GM19035 (cell line): ENCODE measurements around the gene PPT2.
"Not testable (repeated sequence)": the region's sequence is repeated elsewhere in the genome, so short reads cannot be mapped to it uniquely, and the experiment has no call there.

Experiments used
- ATAC-seq: cut with Tn5 transposase; IDR thresholded peaks from one replicate; pipeline ENCODE4 v1.9.1; 2021; ENCODE audit not compliant: unreplicated experiment

PPT2 gene

DNA sequence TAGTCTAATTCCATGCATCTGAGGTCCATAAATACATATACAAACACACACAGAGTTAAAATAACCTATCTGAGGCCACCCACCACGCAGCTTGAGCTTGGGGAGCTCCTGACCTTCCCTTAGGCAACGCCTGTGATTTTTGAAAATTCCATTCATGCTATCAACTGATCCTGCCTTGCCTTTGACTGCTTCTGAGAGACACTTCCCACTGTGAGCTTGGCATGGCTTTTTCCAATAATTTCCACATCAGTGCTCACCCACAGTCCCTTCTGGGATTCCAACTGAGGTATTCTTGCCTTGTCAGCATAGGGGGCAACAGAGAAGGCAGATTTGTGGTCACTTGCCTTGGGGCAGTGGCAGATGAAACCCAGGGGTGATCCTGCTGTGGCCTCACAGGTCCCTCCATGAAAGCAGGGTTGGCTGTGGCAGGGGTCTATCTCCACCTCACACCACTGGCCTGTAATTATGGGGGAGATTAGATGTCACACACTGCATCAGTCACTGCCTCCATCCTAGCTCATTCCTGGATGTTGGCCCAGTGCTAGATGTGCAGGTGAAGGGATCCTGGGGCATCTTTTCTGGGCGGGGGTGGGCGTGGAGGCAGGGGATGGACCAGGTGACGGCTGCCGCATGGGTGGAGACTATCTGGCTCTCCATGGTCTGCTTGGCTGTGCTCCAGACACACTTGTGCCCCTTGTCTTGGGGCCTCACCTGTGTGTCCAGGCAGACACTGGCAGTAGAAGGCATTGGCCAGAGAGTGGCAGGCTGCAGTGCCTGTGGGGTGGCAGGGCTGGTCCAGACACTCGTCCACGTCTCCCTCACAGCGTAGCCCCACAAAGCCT, 49.7 kb downstream of the PPT2 start:
- no peak for ATAC-seq

DNA sequence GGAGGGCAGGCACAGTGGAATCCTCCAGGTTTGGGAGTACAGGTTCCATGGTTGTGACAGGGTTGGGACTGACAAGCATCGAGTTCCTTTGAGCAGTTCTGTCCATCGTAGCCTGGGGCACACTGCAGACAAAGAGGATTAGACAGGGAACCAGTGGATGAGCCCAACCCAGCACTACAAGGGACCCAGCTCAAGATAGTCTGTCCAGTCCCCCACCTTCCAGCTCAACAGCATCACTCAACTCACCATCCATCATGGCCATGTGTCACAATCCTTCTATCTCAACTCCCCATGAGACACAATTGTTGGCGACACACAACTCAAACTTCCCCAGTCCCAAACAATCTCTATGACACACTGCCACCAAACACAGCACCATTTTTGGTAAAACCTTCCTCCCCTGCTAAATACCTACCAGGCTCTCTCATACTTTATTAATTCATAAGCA, 50.4 kb downstream of the PPT2 start:
- no peak for ATAC-seq

DNA sequence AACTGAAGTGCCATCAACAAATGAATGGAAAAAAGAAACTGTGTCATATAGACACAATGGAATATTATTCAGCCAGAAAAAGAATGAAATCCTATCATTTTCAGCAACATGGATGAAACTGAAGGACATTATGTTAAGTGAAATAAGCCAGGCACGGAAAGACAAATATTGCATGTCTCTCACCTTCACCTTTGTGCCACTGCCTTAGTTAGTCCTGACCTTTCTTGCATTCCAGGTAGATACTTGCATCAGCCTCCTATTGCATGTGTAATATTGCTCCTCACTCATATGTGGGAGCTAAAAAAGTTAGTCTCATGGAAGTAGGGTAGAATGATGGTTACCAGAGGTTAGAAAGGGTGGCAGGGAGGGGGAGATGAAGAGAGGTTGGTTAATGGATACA, 55.1 kb downstream of the PPT2 start:
- no peak for ATAC-seq

DNA sequence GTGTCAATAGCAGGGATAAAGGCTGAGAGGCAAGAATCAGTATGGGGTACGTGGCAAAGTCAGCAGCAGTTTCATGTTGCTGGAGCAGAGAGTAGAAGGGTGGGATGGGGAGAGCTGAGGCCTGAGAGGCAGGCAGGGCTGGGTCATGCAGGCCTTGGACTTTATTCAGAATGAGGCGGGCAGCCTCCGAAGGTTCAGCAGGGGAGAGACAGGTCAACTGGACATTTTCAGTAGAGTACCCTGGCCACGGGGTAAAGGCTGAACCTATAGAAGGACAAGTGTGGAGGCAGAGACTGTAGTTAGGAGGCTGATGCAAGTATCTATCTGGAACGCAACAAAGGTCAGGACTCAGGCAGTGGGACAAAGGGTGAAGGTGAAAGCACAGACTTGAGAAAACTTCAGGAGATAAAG, 56.3 kb downstream of the PPT2 start:
- no peak for ATAC-seq

DNA sequence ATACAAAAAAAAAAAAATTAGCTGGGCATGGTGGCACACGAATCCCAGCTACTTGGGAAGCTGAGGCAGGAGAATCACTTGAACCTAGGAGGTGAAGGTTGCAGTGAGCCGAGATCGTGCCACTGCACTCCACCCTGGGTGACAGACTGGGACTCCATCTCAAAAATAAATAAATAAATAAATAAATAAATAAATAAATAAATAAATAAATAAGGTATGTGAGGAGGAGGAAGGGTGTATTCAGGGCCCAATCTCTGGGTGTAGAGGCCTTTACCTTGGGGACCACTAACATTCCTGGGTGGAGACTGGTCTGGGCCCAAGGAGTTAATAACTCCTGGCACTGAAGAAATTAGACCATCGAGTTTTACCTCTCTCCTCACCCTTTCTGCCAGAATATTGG, 57.5 kb downstream of the PPT2 start:
- ATAC-seq = not testable (repeated sequence)

DNA sequence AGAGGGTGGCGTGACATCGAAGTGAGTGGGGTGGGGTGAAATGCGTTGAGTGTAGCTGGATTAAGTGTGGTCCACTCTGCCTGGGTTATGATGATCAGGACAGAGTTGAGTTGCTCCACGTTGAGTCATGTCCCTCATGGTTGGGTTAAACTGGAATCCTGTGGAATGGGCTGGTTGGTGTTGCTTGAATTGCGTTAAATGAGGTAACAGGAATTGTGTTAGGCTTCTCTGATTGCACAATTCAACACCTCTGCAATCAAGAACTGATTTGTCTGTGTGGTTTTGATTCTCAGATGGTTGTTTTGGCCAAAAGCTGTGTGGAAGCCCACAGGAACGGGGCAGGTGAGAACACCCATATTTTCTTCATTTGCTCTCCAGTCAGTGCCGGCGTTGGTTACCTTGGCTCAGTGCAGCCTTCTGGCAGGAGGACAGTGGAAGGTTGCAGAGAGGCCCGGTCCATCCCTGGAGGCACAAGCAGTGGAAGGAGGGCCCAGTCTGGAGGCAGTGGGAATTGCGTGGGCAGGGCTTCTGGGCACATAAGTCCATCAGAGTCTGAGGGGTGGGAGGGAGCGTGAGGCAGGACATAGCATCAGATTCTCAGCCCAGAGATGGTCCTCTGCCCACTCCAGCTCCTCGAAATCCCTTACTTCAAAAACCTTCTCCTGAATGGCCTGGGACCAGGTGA, 58.3 kb downstream of the PPT2 start:
- ATAC-seq = no peak
